Measurements from ENCODE around the gene EXD3. TPM values are rescaled to one million over a fixed set of nuclear protein-coding genes. Genes with fewer than 3 reads are reported as not detected.

The EXD3 gene
- total and polyA plus RNA-seq, 4 donors, result 8.6 to 30.5 (median 19.5) TPM

DNA sequence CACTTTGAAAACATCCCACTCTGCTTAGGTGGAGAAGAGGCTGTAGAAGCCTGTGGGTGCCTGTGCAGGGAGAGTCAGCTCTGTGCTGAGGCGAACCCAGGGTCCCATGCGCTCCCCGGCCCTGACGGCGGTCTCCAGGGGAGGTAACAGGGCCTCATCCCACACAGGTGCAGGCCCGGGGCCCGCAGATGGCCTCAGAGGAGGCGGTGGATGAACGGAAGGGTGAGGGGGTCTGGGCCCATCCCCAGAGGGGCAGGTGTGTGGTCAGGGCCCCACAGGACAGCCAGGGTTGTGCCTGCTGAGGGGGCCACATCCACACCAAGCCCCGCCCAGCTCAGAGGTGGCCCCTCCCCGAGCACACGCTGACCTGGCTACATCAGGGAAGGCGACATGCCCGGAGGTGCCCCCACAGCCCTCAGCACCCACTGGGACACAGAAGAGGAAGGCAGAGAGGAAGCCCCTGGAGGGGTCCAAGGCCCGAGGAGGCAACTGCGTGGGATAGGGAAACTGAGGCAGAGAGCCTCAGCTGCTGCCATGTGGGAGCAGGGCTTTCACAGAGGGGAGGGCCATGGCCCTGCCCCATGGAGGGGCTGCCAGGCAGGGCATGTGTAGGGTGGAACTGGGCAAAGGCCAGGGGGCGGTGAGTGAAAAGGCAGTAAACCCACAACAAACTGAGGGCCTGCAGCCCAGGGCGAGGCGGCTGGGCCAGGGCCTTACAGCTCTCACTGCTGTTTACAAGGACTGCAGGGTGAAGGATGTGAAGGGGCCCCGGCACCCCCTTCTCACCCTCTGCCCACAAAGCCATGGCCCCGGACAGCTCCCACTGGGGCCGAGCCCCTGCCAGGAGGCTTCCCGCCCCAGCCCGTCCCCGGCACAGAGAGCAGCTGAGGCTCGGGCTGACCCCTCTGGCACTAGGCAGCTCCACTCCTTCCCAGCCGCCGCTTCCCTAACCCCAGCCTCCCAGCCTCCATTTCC, 29.5 kb downstream of the EXD3 start:
- H3K27ac ChIP-seq (ENCODE audit: low read depth in 1 of 2, low read length in 1 of 2), result no peak overlapping the region
- ATAC-seq (ENCODE audit: insufficient read depth, low FRiP score), result no peak
- H3K4me1 ChIP-seq (ENCODE audit: control insufficient read depth in 5 of 5, insufficient read depth in 5 of 5, low read length in 5 of 5), result peaks cover 0 to 12% (median 0%) of the 10 kb centered on the region in 5 donors
- H3K9me3 ChIP-seq (ENCODE audit: control insufficient read depth in 4 of 4, insufficient read depth in 3 of 4, low read length in 3 of 4), result peaks cover 0 to 4% (median 0%) of the 10 kb centered on the region in 4 donors
- H3K4me3 ChIP-seq, result no peak overlapping the region
- peaks cover 0 to 24% (median 8%) of the 10 kb centered on the region in 4 donors for H3K36me3 ChIP-seq (ENCODE audit: control insufficient read depth in 4 of 4, insufficient read depth in 4 of 4, low read length in 4 of 4)
- 94 to 96% methylated on average over 26 to 28 of the region's 28 CpGs for WGBS, 2 donors
- no peak overlapping the region for H3K9ac ChIP-seq (ENCODE audit: insufficient read depth in 1 of 2, low read length in 2 of 2)
- TF ChIP-seq, protein P1, sequence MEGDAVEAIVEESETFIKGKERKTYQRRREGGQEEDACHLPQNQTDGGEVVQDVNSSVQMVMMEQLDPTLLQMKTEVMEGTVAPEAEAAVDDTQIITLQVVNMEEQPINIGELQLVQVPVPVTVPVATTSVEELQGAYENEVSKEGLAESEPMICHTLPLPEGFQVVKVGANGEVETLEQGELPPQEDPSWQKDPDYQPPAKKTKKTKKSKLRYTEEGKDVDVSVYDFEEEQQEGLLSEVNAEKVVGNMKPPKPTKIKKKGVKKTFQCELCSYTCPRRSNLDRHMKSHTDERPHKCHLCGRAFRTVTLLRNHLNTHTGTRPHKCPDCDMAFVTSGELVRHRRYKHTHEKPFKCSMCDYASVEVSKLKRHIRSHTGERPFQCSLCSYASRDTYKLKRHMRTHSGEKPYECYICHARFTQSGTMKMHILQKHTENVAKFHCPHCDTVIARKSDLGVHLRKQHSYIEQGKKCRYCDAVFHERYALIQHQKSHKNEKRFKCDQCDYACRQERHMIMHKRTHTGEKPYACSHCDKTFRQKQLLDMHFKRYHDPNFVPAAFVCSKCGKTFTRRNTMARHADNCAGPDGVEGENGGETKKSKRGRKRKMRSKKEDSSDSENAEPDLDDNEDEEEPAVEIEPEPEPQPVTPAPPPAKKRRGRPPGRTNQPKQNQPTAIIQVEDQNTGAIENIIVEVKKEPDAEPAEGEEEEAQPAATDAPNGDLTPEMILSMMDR (IDR thresholded peaks at IDR 0.05; ENCODE audit: control extremely low read depth, extremely low read depth), result no peak
- no peak for DNase-seq
- H3K27me3 ChIP-seq (ENCODE audit: control insufficient read depth in 3 of 3, insufficient read depth in 3 of 3, low read length in 2 of 3), result no peaks in the 10 kb centered on the region

DNA sequence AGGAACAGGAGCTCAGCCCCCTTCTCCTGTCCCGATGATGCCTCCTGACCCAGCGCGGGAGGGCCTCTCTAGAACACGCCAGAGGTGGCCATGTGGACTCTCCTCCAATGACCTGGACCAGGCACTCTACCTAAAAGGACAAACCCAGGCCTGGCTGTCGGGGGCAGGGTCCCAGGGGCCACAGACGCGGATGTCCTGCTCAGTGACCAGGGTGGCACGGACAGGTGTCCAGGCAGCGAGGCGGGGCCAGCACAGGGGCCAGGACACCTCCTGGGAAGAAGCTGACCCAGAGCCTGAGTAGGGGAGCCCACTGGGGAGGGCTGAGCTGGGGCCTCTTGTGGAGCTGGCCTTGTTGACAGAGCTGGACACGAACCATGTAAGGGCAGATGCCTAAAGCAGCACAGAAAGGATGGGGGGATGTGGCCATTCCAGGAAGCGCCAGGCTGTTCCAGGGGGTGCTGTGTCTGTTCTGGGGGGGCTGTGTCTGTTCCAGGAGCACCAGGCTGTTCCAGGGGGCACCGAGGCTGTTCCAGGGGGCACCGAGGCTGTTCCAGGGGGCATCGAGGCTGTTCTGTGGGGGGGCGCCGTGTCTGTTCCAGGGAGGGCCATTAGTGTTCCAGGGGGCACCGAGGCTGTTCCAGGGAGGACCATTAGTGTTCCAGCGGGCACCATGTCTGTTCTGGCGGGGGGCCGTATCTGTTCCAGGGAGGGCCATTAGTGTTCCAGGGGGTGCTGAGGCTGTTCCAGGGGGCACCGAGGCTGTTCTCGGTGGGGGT, 30.5 kb downstream of the EXD3 start:
- peaks cover 0 to 24% (median 3%) of the 10 kb centered on the region in 4 donors for H3K36me3 ChIP-seq (ENCODE audit: control insufficient read depth in 4 of 4, insufficient read depth in 4 of 4, low read length in 4 of 4)
- TF ChIP-seq, protein P1 (IDR thresholded peaks at IDR 0.05; ENCODE audit: control extremely low read depth, extremely low read depth), result no peak
- DNase-seq (no peak), ATAC-seq (ENCODE audit: insufficient read depth, low FRiP score) (no peak)
- H3K27ac ChIP-seq (ENCODE audit: low read depth in 1 of 2, low read length in 1 of 2), result peak overlapping the region in 1 of 2 donors; percentile 54
- no peak overlapping the region for H3K9ac ChIP-seq (ENCODE audit: insufficient read depth in 1 of 2, low read length in 2 of 2)
- H3K9me3 ChIP-seq (ENCODE audit: control insufficient read depth in 4 of 4, insufficient read depth in 3 of 4, low read length in 3 of 4), result peaks cover 0 to under 1% (median 0%) of the 10 kb centered on the region in 4 donors
- H3K4me3 ChIP-seq, result no peak overlapping the region
- WGBS, 2 donors, result 95 to 96% methylated on average over 20 to 23 of the region's 23 CpGs
- H3K27me3 ChIP-seq (ENCODE audit: control insufficient read depth in 3 of 3, insufficient read depth in 3 of 3, low read length in 2 of 3), result no peaks in the 10 kb centered on the region
- peaks cover 0 to 15% (median 0%) of the 10 kb centered on the region in 5 donors for H3K4me1 ChIP-seq (ENCODE audit: control insufficient read depth in 5 of 5, insufficient read depth in 5 of 5, low read length in 5 of 5)

DNA sequence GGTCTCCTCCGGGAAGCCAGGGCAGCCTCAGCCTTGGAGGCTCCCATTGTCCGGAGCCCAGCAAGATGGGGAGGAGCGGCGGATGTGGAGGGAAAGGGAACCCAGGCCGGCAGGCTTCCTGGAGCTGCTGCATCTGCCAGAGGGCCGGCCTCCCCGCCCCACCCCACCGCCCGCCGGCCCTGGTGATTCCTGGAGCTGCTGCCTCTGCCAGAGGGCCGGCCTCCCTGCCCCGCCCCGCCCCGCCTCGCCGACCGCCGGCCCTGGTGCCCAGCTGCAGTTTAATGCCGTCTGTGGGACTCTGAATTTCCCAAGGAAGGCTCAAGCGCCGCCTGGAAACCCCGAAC, 31.6 kb downstream of the EXD3 start:
- H3K27me3 ChIP-seq (ENCODE audit: control insufficient read depth in 3 of 3, insufficient read depth in 3 of 3, low read length in 2 of 3), result no peaks in the 10 kb centered on the region
- DNase-seq (peak in 1 of 3 donors; percentile 48), ATAC-seq (ENCODE audit: insufficient read depth, low FRiP score) (no peak)
- H3K36me3 ChIP-seq (ENCODE audit: control insufficient read depth in 4 of 4, insufficient read depth in 4 of 4, low read length in 4 of 4), result peaks cover 0 to 20% (median 0%) of the 10 kb centered on the region in 4 donors
- H3K4me1 ChIP-seq (ENCODE audit: control insufficient read depth in 5 of 5, insufficient read depth in 5 of 5, low read length in 5 of 5), result peaks cover 0 to 15% (median 0%) of the 10 kb centered on the region in 5 donors
- TF ChIP-seq, protein P1 (IDR thresholded peaks at IDR 0.05; ENCODE audit: control extremely low read depth, extremely low read depth), result no peak
- peak overlapping the region; percentile 24 to 85 for H3K27ac ChIP-seq (ENCODE audit: low read depth in 1 of 2, low read length in 1 of 2)
- H3K9ac ChIP-seq (ENCODE audit: insufficient read depth in 1 of 2, low read length in 2 of 2), result no peak overlapping the region
- H3K4me3 ChIP-seq, result no peak overlapping the region
- H3K9me3 ChIP-seq (ENCODE audit: control insufficient read depth in 4 of 4, insufficient read depth in 3 of 4, low read length in 3 of 4), result no peaks in the 10 kb centered on the region
- WGBS, 2 donors, result 67 to 84% methylated on average over 21 to 22 of the region's 22 CpGs

Data from lung (tissue), 12 donors.